Measurements from ENCODE around the gene TRIO.

GRCh38 chr5:14125262-14125661 is 17.9 kb upstream of the TRIO start:
- TF ChIP-seq POLR2A (IDR thresholded peaks at IDR 0.05): no peak
- TF ChIP-seq, protein P1, sequence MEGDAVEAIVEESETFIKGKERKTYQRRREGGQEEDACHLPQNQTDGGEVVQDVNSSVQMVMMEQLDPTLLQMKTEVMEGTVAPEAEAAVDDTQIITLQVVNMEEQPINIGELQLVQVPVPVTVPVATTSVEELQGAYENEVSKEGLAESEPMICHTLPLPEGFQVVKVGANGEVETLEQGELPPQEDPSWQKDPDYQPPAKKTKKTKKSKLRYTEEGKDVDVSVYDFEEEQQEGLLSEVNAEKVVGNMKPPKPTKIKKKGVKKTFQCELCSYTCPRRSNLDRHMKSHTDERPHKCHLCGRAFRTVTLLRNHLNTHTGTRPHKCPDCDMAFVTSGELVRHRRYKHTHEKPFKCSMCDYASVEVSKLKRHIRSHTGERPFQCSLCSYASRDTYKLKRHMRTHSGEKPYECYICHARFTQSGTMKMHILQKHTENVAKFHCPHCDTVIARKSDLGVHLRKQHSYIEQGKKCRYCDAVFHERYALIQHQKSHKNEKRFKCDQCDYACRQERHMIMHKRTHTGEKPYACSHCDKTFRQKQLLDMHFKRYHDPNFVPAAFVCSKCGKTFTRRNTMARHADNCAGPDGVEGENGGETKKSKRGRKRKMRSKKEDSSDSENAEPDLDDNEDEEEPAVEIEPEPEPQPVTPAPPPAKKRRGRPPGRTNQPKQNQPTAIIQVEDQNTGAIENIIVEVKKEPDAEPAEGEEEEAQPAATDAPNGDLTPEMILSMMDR (IDR thresholded peaks at IDR 0.05): no peak
